HFF-Myc (cell line): ENCODE results near the gene ZKSCAN5.
"Not testable (repeated sequence)": the region's sequence is repeated elsewhere in the genome, so short reads cannot be mapped to it uniquely, and the experiment has no call there.

Experiments
- DNase-seq: peaks from one replicate; pipeline ENCODE4 v3.0.0-alpha.2; 2011; ENCODE audit warnings: low read depth; ENCODE audit errors: extremely low read depth
- H3K4me3 ChIP-seq: replicated peaks from 2 replicates; pipeline ENCODE4 v1.5.1; 2011; ENCODE audit warnings: low read depth, mild to moderate bottlenecking, control low read depth, low read length
- CTCF ChIP-seq: IDR thresholded peaks from 2 replicates; pipeline ENCODE4 v1.5.1; 2012; ENCODE audit warnings: mild to moderate bottlenecking, low read depth, low read length, control low read depth; ENCODE audit errors: missing control alignments

ZKSCAN5 gene

DNA sequence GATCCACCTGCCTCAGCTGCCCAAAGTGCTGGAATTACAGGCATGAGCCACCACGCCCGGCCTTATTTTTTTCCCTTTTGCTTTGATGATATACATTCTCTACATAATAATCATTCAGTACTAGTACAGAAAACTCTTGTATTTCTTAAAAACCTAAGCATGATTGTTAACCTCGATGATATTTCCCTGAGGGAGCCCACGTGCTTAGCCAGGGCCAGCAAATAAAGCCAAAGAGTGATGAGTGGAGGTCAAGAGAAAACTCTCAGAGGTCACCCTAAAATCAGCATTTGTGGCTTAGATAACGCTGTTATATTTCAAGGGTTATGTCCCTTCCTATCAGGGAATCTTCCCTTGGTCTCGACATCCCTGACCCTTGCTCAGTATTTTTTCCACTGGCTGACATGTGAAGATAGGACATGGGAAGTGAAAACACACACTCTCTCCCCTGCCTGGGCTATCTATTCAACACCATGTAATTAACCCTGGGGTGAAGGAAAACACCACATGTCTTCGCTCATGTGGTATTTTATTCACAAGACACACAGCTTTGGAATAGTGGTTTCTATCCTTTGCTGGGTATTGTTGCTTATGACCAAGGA is 34.9 kb downstream of the ZKSCAN5 start:
- no peak for DNase-seq
- TF ChIP-seq CTCF = no peak
- no peak overlapping the region for H3K4me3 ChIP-seq

DNA sequence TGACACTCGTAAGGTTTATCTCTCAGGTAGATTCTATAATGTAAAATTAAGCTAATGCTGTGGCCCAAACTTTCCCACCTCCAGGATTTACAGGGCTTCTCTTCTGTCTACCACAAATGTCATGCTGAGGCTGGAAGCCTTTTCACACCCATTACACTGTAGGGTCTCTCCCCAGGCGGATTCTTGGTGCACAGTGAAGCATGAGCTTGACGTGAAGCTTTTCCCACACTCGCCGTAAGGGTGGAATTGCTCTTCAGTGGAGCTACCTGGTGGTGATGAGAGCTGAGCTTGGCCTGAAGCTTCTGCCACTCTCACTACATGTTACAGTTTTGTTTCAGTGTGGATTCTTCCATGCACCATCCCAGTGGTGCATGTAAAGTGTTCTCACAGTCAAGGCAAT is 36.1 kb downstream of the ZKSCAN5 start:
- H3K4me3 ChIP-seq = no peak overlapping the region
- DNase-seq = no peak
- no peak for TF ChIP-seq CTCF

GRCh38 chr7:99541212-99541611 is 36.8 kb downstream of the ZKSCAN5 start:
- TF ChIP-seq CTCF = no peak
- DNase-seq = no peak
- no peak overlapping the region for H3K4me3 ChIP-seq

DNA sequence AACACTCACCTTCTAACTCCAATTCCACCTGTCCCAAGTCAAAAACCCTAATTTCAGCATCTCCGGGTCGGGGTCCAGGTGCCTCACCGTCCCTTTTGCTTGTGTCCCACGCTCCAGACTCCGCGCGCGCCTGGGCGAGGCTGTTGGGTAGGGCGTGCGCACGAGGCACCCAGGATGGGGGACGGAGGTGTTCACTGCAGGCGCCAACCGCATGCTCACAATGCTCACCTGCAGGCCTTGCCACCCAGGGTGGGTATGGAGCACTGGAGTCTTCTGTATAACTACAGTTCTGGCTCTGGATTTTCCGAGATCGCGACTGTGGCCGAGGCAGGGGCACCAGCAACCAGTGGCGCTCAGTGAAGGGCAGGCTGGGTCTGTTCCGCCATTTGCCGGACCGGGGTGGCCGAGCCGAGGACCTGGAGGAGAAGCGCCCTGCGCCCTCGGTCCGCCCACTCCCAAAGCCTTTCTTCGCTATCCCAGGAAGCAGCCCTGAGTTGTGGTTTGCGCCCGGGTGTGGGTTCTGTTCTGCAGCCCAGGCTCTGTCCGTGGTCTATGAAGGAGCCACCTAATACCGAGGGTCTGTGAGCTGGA is 38.7 kb downstream of the ZKSCAN5 start:
- TF ChIP-seq CTCF = no peak
- no peak overlapping the region for H3K4me3 ChIP-seq
- DNase-seq = no peak

DNA sequence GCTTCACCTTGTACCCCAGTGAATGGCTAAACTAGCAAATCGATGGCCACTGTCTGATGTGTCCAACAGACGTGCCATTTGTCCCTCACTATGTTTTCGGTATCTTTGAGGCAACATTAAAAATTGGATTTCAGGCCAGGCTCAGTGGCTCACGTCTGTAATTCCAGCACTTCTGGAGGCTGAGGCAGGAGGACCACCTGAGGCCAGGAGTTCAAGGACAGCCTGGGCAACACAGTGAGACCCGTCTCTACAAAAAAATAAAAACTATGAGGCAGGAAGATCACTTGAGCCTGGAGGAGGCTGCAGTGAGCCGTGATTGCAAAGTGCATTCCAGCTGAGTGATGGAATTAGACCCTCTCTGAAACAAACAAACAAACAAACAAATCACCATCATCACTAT is 39.5 kb downstream of the ZKSCAN5 start:
- no peak for TF ChIP-seq CTCF
- DNase-seq = no peak

DNA sequence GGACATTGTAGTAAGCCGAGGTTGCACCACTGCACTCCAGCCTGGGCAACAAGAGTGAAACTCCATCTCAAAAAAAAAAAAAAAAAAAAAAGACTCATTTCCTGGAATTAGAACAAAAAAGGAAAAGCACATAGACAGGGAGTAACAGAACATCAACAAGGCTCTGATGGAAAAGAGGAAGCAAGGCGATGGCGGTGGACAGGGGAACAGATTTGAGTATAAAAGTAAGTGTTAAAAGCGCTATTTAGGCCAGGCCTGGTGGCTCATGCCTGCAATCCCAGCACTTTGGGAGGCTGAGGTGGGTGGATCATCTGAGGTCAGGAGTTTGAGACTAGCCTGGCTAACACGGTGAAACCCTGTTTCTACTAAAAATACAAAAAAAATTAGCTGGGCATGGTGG is 40.8 kb downstream of the ZKSCAN5 start:
- not testable (repeated sequence) for H3K4me3 ChIP-seq, DNase-seq

More for the DNA sequence above, 39.5 kb downstream of the ZKSCAN5 start:
- no peak overlapping the region for H3K4me3 ChIP-seq

DNA sequence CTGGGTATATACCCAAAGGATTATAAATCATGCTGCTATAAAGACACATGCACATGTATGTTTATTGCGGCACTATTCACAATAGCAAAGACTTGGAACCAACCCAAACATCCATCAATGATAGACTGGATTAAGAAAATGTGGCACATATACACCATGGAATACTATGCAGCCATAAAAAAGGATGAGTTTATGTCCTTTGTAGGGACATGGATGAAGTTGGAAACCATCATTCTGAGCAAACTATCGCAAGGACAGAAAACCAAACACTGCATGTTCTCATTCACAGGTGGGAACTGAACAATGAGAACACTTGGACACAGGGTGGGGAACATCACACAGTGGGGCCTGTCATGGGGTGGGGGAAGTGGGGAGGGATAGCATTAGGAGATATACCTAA is 45.1 kb downstream of the ZKSCAN5 start:
- DNase-seq, H3K4me3 ChIP-seq: not testable (repeated sequence)

DNA sequence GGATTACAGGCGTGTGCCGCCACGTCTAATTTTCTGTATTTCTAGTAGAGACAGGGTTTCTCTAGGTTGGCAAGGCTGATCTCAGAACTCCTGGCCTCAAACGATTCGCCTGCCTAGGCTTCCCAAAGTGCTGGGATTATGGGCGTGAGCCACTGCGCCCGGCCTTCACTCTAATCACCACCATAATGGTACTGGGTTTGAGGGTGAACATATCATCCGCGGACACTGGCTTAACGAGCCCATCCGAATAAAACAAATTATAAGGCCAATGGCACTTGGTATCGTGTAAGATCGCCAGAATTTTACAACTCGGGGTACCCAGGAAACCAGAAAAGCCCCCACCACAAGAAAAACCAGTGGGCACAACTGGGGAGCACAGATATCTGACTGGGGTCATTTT is 46.9 kb downstream of the ZKSCAN5 start:
- no peak for TF ChIP-seq CTCF
- DNase-seq = no peak
- H3K4me3 ChIP-seq = peak overlapping the region; percentile 85
